Measurements from ENCODE around the gene KCTD4.
A peak's percentile ranks its signal among the peaks of the same experiment; 100 is the strongest.

The KCTD4 gene

GRCh38 chr13:45219123-45219891 is 18.5 kb upstream of the KCTD4 start:
- Histone ChIP-seq H3K27me3 (ENCODE audit: control insufficient read depth in 1 of 2, insufficient read depth in 1 of 2, low read length in 2 of 2) (no peaks in the 10 kb centered on the region), H2AK5ac (ENCODE audit: low read length, severe bottlenecking) (no peak overlapping the region), H3K4ac (ENCODE audit: low read depth in 1 of 2, low read length in 2 of 2) (no peak overlapping the region), H3K36me3 (ENCODE audit: control insufficient read depth in 1 of 2, insufficient read depth in 2 of 2, low read depth in 1 of 2, low read length in 2 of 2) (peaks cover 0 to 3% of the 10 kb centered on the region in 2 experiments), H4K91ac (ENCODE audit: low read length) (no peak overlapping the region), H3K4me1 (ENCODE audit: control insufficient read depth, insufficient read depth, low read depth, low read length) (peaks cover 7% of the 10 kb centered on the region), H2BK12ac (ENCODE audit: low read length in 2 of 2) (no peak overlapping the region), H3K9ac (ENCODE audit: low read length) (peak overlapping the region; percentile 68), H3K4me3 (ENCODE audit: insufficient read depth in 1 of 2, low read depth in 1 of 2, low read length in 2 of 2) (peak overlapping the region in 1 of 2 experiments; percentile 58), H3K14ac (ENCODE audit: low read length in 2 of 2) (no peak overlapping the region), H2BK120ac (ENCODE audit: low read depth, low read length) (no peak overlapping the region), H3K9me3 (ENCODE audit: control insufficient read depth, low read length) (no peaks in the 10 kb centered on the region), H2AFZ (ENCODE audit: low read depth, low read length) (no peak overlapping the region), H3K79me1 (replicated peaks; ENCODE audit: low read length, poor library complexity, severe bottlenecking) (peaks cover 16% of the 10 kb centered on the region), H3K4me2 (ENCODE audit: low read length, poor library complexity, severe bottlenecking) (no peak overlapping the region), H2BK5ac (ENCODE audit: low read depth, low read length, poor library complexity, severe bottlenecking) (no peak overlapping the region), H2BK15ac (ENCODE audit: low read depth, poor library complexity, severe bottlenecking) (no peak overlapping the region), H3K18ac (ENCODE audit: low read depth in 1 of 2, low read length in 2 of 2) (no peak overlapping the region), H3K27ac (ENCODE audit: low read length, poor library complexity, severe bottlenecking) (peak overlapping the region; percentile 67), H4K8ac (ENCODE audit: low read length) (no peak overlapping the region), H3K23ac (ENCODE audit: low read length in 2 of 2) (no peak overlapping the region)
- 92% methylated on average over 4 of the region's 5 CpGs for WGBS
- peak; percentile 31 for DNase-seq

GRCh38 chr13:45218689-45219088 is 17.8 kb upstream of the KCTD4 start:
- Histone ChIP-seq H3K4me1 (ENCODE audit: control insufficient read depth, insufficient read depth, low read depth, low read length) (peaks cover 7% of the 10 kb centered on the region), H3K27me3 (ENCODE audit: control insufficient read depth in 1 of 2, insufficient read depth in 1 of 2, low read length in 2 of 2) (no peaks in the 10 kb centered on the region), H3K23ac (ENCODE audit: low read length in 2 of 2) (no peak overlapping the region), H3K4me3 (ENCODE audit: insufficient read depth in 1 of 2, low read depth in 1 of 2, low read length in 2 of 2) (peak overlapping the region in 1 of 2 experiments; percentile 58), H3K9me3 (ENCODE audit: control insufficient read depth, low read length) (no peaks in the 10 kb centered on the region), H3K4ac (ENCODE audit: low read depth in 1 of 2, low read length in 2 of 2) (no peak overlapping the region), H2BK12ac (ENCODE audit: low read length in 2 of 2) (no peak overlapping the region), H3K27ac (ENCODE audit: low read length, poor library complexity, severe bottlenecking) (no peak overlapping the region), H3K18ac (ENCODE audit: low read depth in 1 of 2, low read length in 2 of 2) (no peak overlapping the region), H3K4me2 (ENCODE audit: low read length, poor library complexity, severe bottlenecking) (no peak overlapping the region), H2BK15ac (ENCODE audit: low read depth, poor library complexity, severe bottlenecking) (no peak overlapping the region), H3K14ac (ENCODE audit: low read length in 2 of 2) (no peak overlapping the region), H3K36me3 (ENCODE audit: control insufficient read depth in 1 of 2, insufficient read depth in 2 of 2, low read depth in 1 of 2, low read length in 2 of 2) (peaks cover 0 to 3% of the 10 kb centered on the region in 2 experiments), H2AK5ac (ENCODE audit: low read length, severe bottlenecking) (no peak overlapping the region), H2AFZ (ENCODE audit: low read depth, low read length) (no peak overlapping the region), H2BK120ac (ENCODE audit: low read depth, low read length) (no peak overlapping the region), H3K9ac (ENCODE audit: low read length) (peak overlapping the region; percentile 68), H3K79me1 (replicated peaks; ENCODE audit: low read length, poor library complexity, severe bottlenecking) (peaks cover 16% of the 10 kb centered on the region), H4K91ac (ENCODE audit: low read length) (no peak overlapping the region), H2BK5ac (ENCODE audit: low read depth, low read length, poor library complexity, severe bottlenecking) (no peak overlapping the region), H4K8ac (ENCODE audit: low read length) (no peak overlapping the region)
- 75% methylated on average over 1 of the region's 1 CpG for WGBS
- no peak for DNase-seq

- no peak overlapping the region for H4K91ac ChIP-seq (ENCODE audit: low read length)
- no peak overlapping the region for H2AFZ ChIP-seq (ENCODE audit: low read depth, low read length)
- H3K4me1 ChIP-seq (ENCODE audit: control insufficient read depth, insufficient read depth, low read depth, low read length), result peaks cover 7% of the 10 kb centered on the region
- no peak overlapping the region for H2BK120ac ChIP-seq (ENCODE audit: low read depth, low read length)
- H3K36me3 ChIP-seq (ENCODE audit: control insufficient read depth in 1 of 2, insufficient read depth in 2 of 2, low read depth in 1 of 2, low read length in 2 of 2), result peaks cover 2 to 6% of the 10 kb centered on the region in 2 experiments
- 96% methylated on average over 3 of the region's 4 CpGs for WGBS
- no peak for DNase-seq
- H3K4ac ChIP-seq (ENCODE audit: low read depth in 1 of 2, low read length in 2 of 2), result no peak overlapping the region
- no peak overlapping the region for H2BK5ac ChIP-seq (ENCODE audit: low read depth, low read length, poor library complexity, severe bottlenecking)
- no peaks in the 10 kb centered on the region for H3K9me3 ChIP-seq (ENCODE audit: control insufficient read depth, low read length)
- H2BK12ac ChIP-seq (ENCODE audit: low read length in 2 of 2), result no peak overlapping the region
- no peaks in the 10 kb centered on the region for H3K27me3 ChIP-seq (ENCODE audit: control insufficient read depth in 1 of 2, insufficient read depth in 1 of 2, low read length in 2 of 2)
- no peak overlapping the region for H2BK15ac ChIP-seq (ENCODE audit: low read depth, poor library complexity, severe bottlenecking)
- no peak overlapping the region for H3K18ac ChIP-seq (ENCODE audit: low read depth in 1 of 2, low read length in 2 of 2)
- no peak overlapping the region for H4K8ac ChIP-seq (ENCODE audit: low read length)
- H2AK5ac ChIP-seq (ENCODE audit: low read length, severe bottlenecking), result no peak overlapping the region
- no peak overlapping the region for H3K4me2 ChIP-seq (ENCODE audit: low read length, poor library complexity, severe bottlenecking)
- no peak overlapping the region for H3K9ac ChIP-seq (ENCODE audit: low read length)
- no peak overlapping the region for H3K14ac ChIP-seq (ENCODE audit: low read length in 2 of 2)
- H3K23ac ChIP-seq (ENCODE audit: low read length in 2 of 2), result no peak overlapping the region
- H3K79me1 ChIP-seq (replicated peaks; ENCODE audit: low read length, poor library complexity, severe bottlenecking), result peaks cover 13% of the 10 kb centered on the region
- no peak overlapping the region for H3K4me3 ChIP-seq (ENCODE audit: insufficient read depth in 1 of 2, low read depth in 1 of 2, low read length in 2 of 2)
- H3K27ac ChIP-seq (ENCODE audit: low read length, poor library complexity, severe bottlenecking), result no peak overlapping the region
Measured at GRCh38 chr13:45216193-45216592, 15.3 kb upstream of the KCTD4 start.

GRCh38 chr13:45215392-45216077 is 14.7 kb upstream of the KCTD4 start:
- H2AFZ ChIP-seq (ENCODE audit: low read depth, low read length), result no peak overlapping the region
- H3K4me3 ChIP-seq (ENCODE audit: insufficient read depth in 1 of 2, low read depth in 1 of 2, low read length in 2 of 2), result no peak overlapping the region
- peaks cover 7% of the 10 kb centered on the region for H3K4me1 ChIP-seq (ENCODE audit: control insufficient read depth, insufficient read depth, low read depth, low read length)
- H2BK5ac ChIP-seq (ENCODE audit: low read depth, low read length, poor library complexity, severe bottlenecking), result no peak overlapping the region
- WGBS, result 85% methylated on average over 6 of the region's 9 CpGs
- H3K36me3 ChIP-seq (ENCODE audit: control insufficient read depth in 1 of 2, insufficient read depth in 2 of 2, low read depth in 1 of 2, low read length in 2 of 2), result peaks cover 3 to 6% of the 10 kb centered on the region in 2 experiments
- peak; percentile 49 for DNase-seq
- no peak overlapping the region for H3K4ac ChIP-seq (ENCODE audit: low read depth in 1 of 2, low read length in 2 of 2)
- H2BK12ac ChIP-seq (ENCODE audit: low read length in 2 of 2), result no peak overlapping the region
- no peak overlapping the region for H4K8ac ChIP-seq (ENCODE audit: low read length)
- H2BK15ac ChIP-seq (ENCODE audit: low read depth, poor library complexity, severe bottlenecking), result no peak overlapping the region
- no peak overlapping the region for H2AK5ac ChIP-seq (ENCODE audit: low read length, severe bottlenecking)
- no peak overlapping the region for H3K18ac ChIP-seq (ENCODE audit: low read depth in 1 of 2, low read length in 2 of 2)
- H3K14ac ChIP-seq (ENCODE audit: low read length in 2 of 2), result no peak overlapping the region
- no peak overlapping the region for H3K4me2 ChIP-seq (ENCODE audit: low read length, poor library complexity, severe bottlenecking)
- H4K91ac ChIP-seq (ENCODE audit: low read length), result no peak overlapping the region
- H3K9me3 ChIP-seq (ENCODE audit: control insufficient read depth, low read length), result no peaks in the 10 kb centered on the region
- no peak overlapping the region for H2BK120ac ChIP-seq (ENCODE audit: low read depth, low read length)
- no peak overlapping the region for H3K23ac ChIP-seq (ENCODE audit: low read length in 2 of 2)
- H3K9ac ChIP-seq (ENCODE audit: low read length), result no peak overlapping the region
- H3K79me1 ChIP-seq (replicated peaks; ENCODE audit: low read length, poor library complexity, severe bottlenecking), result peaks cover 11% of the 10 kb centered on the region
- H3K27me3 ChIP-seq (ENCODE audit: control insufficient read depth in 1 of 2, insufficient read depth in 1 of 2, low read length in 2 of 2), result no peaks in the 10 kb centered on the region
- H3K27ac ChIP-seq (ENCODE audit: low read length, poor library complexity, severe bottlenecking), result no peak overlapping the region
